Measurements from ENCODE around the gene HOXB13.

- TF ChIP-seq ZNF274 (IDR thresholded peaks at IDR 0.05; ENCODE audit: low read depth, low read length) (no peak), YY1 (IDR thresholded peaks at IDR 0.05; ENCODE audit: insufficient read depth, insufficient read length) (no peak)
Observed at GRCh38 chr17:48733632-48734328, 5.2 kb upstream of the HOXB13 start.

Data from NT2/D1 (cell line).